Endodermal cell (in vitro differentiated cells): ENCODE results near the gene AP1B1. TPM values are rescaled to one million over a fixed set of nuclear protein-coding genes. Genes with fewer than 3 reads are reported as not detected.

Source experiments
- DNase-seq: peaks from one replicate; pipeline ENCODE4 v3.0.0-alpha.2; 2017
- H3K27ac ChIP-seq: 2 replicates; pipeline ENCODE4 v1.5.1; 2013; ENCODE audit warnings: mild to moderate bottlenecking, low read depth, low read length, moderate library complexity
- H3K27me3 ChIP-seq: 2 replicates; pipeline ENCODE4 v1.6.1; 2013; ENCODE audit warnings: mild to moderate bottlenecking, low read length, moderate library complexity; ENCODE audit not compliant: insufficient read depth, control insufficient read depth, poor library complexity, severe bottlenecking
- H3K36me3 ChIP-seq: 2 replicates; pipeline ENCODE4 v1.7.0; 2013; ENCODE audit warnings: mild to moderate bottlenecking, low read length, moderate library complexity; ENCODE audit not compliant: control insufficient read depth, insufficient read depth
- H3K4me1 ChIP-seq: one replicate; pipeline ENCODE4 v1.7.0; 2013; ENCODE audit warnings: low read length; ENCODE audit not compliant: control insufficient read depth, insufficient read depth
- H3K4me3 ChIP-seq: 2 replicates; pipeline ENCODE4 v1.5.1; 2013; ENCODE audit warnings: mild to moderate bottlenecking, low read length, moderate library complexity
- H3K9ac ChIP-seq: 2 replicates; pipeline ENCODE4 v1.6.1; 2013; ENCODE audit warnings: mild to moderate bottlenecking, low read length, moderate library complexity; ENCODE audit not compliant: poor library complexity, severe bottlenecking; ENCODE audit errors: extremely low read depth
- H3K9me3 ChIP-seq: 2 replicates; pipeline ENCODE4 v1.6.1; 2013; ENCODE audit warnings: mild to moderate bottlenecking, low read length, moderate library complexity; ENCODE audit not compliant: control insufficient read depth
- H3K27ac Mint-ChIP-seq: 2 replicates; pipeline ENCODE4 v1.8.0; 2020; ENCODE audit warnings: mixed read lengths
- H3K27me3 Mint-ChIP-seq: 2 replicates; pipeline ENCODE4 v1.8.0; 2021; ENCODE audit warnings: mild to moderate bottlenecking, mixed read lengths; ENCODE audit not compliant: insufficient read depth
- H3K36me3 Mint-ChIP-seq: 2 replicates; pipeline ENCODE4 v1.8.0; 2020; ENCODE audit warnings: low read depth, mixed read lengths
- H3K4me1 Mint-ChIP-seq: 2 replicates; pipeline ENCODE4 v1.8.0; 2020; ENCODE audit warnings: mixed read lengths
- H3K4me3 Mint-ChIP-seq: 2 replicates; pipeline ENCODE4 v1.8.0; 2020; ENCODE audit warnings: mild to moderate bottlenecking, moderate library complexity, mixed read lengths
- H3K9me3 Mint-ChIP-seq: 2 replicates; pipeline ENCODE4 v1.8.0; 2020; ENCODE audit warnings: mild to moderate bottlenecking, mixed read lengths
- WGBS, 2 experiments: methylation state at CpG; one replicate each; pipeline versions ENCODE4 v1.1.5 to v1.1.7; 2013; ENCODE audit warnings: missing lambda C conversion rate in 2 of 2, mixed read lengths in 1 of 2; ENCODE audit not compliant: insufficient coverage in 1 of 2, insufficient read length in 1 of 2; 5-methylcytosine and 5-hydroxymethylcytosine counted together
- total RNA-seq, 2 donors: library from RNA; stranded (reverse); fragmentation: NEBNext Ultra II Directional in 1 of 2; extraction: Animal tissue kit (Norgen Biotek cat#: 25700) in 1 of 2; gene quantifications; 2 replicates in 1 of 2; 3 replicates in 1 of 2; pipeline ENCODE4 v1.2.1, GENCODE V29; 2021
- TF ChIP-seq, protein P1 (sequence below): fragments of 200-600 bp; sonication (generic); conservative IDR thresholded peaks from 2 replicates; pipeline ENCODE4 v1.5.0; 2021; ENCODE audit warnings: antibody characterized with exemption, mild to moderate bottlenecking

The AP1B1 gene
- total RNA-seq, 2 donors from 2014 or later: 64.9 to 76.6 TPM

GRCh38 chr22:29307596-29308147, 80.7 kb downstream of the AP1B1 start:
- Mint-ChIP-seq H3K36me3 (peaks cover 2% of the 10 kb centered on the region), H3K9me3 (no peaks in the 10 kb centered on the region), H3K4me3 (peak overlapping the region; percentile 78), H3K27ac (peak overlapping the region; percentile 91), H3K4me1 (peaks cover 21% of the 10 kb centered on the region), H3K27me3 (peaks cover under 1% of the 10 kb centered on the region)
- H3K27me3 ChIP-seq: peaks cover under 1% of the 10 kb centered on the region
- H3K4me1 ChIP-seq: peaks cover 8% of the 10 kb centered on the region
- no peak overlapping the region for H3K27ac ChIP-seq
- TF ChIP-seq, protein P1, sequence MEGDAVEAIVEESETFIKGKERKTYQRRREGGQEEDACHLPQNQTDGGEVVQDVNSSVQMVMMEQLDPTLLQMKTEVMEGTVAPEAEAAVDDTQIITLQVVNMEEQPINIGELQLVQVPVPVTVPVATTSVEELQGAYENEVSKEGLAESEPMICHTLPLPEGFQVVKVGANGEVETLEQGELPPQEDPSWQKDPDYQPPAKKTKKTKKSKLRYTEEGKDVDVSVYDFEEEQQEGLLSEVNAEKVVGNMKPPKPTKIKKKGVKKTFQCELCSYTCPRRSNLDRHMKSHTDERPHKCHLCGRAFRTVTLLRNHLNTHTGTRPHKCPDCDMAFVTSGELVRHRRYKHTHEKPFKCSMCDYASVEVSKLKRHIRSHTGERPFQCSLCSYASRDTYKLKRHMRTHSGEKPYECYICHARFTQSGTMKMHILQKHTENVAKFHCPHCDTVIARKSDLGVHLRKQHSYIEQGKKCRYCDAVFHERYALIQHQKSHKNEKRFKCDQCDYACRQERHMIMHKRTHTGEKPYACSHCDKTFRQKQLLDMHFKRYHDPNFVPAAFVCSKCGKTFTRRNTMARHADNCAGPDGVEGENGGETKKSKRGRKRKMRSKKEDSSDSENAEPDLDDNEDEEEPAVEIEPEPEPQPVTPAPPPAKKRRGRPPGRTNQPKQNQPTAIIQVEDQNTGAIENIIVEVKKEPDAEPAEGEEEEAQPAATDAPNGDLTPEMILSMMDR: peak; percentile 49
- no peak for DNase-seq
- no peaks in the 10 kb centered on the region for H3K36me3 ChIP-seq
- H3K4me3 ChIP-seq: peak overlapping the region; percentile 85
- peak overlapping the region; percentile 78 for H3K9ac ChIP-seq
- 62 to 80% methylated on average over 10 to 20 of the region's 20 CpGs for WGBS, 2 experiments
- H3K9me3 ChIP-seq: no peaks in the 10 kb centered on the region

DNA sequence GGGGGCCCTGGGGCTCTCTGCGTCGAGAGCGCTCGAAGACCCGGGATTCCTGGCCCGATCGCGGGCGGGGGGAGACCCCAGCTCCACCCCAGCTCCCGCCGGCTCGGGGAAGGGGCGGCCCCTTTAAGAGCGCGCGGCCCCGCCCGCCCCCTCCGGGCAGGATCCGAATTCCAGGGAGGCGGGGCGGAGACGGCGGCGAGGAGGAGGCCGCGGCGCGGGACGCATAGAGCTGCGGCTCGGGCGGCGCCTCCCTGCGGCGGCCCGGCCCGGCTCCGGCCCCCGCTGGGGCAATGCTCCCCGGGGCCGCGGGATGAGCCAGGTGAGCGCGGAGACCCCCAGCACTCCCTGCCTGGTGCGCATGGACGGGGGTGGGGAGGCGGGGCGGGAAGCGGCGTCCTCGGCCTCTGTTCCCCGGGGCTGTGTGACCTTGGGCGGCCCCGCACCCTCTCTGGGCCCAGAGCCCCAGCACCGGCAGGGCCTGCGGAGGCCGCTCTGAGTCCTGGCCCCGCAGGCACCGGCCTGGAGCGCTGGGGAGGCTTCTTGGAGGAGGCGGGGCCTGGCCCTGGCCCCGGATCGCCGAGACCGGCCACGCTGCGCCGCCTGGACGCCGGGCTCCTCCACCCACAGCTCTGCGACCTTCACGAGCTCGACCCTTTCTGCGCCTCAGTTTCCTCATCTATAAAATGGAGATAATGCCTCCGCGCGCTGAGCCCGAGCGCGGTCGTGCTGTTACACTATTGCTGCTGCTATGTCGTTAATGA, 81.4 kb downstream of the AP1B1 start:
- no peaks in the 10 kb centered on the region for H3K27me3 ChIP-seq
- H3K9ac ChIP-seq: peak overlapping the region; percentile 78
- H3K4me3 ChIP-seq: peak overlapping the region; percentile 85
- Mint-ChIP-seq H3K4me1 (peaks cover 21% of the 10 kb centered on the region), H3K4me3 (peak overlapping the region; percentile 78), H3K9me3 (no peaks in the 10 kb centered on the region), H3K27ac (peak overlapping the region; percentile 91), H3K27me3 (no peaks in the 10 kb centered on the region), H3K36me3 (peaks cover under 1% of the 10 kb centered on the region)
- WGBS, 2 experiments: 5 to 10% methylated on average over 29 to 83 of the region's 83 CpGs
- TF ChIP-seq, protein P1: no peak
- DNase-seq: peak; percentile 91
- H3K36me3 ChIP-seq: no peaks in the 10 kb centered on the region
- H3K4me1 ChIP-seq: peaks cover 8% of the 10 kb centered on the region
- H3K9me3 ChIP-seq: no peaks in the 10 kb centered on the region
- peak overlapping the region; percentile 88 for H3K27ac ChIP-seq

- Mint-ChIP-seq H3K4me3 (peak within 1 kb of the TSS; percentile 78), H3K36me3 (no peaks in the 10 kb centered on the region), H3K27me3 (no peaks in the 10 kb centered on the region), H3K27ac (peak within 1 kb of the TSS; percentile 92), H3K4me1 (peaks cover 21% of the 10 kb centered on the region), H3K9me3 (no peaks in the 10 kb centered on the region)
- TF ChIP-seq, protein P1: peak; percentile 53
- Histone ChIP-seq H3K27ac (peak within 1 kb of the TSS; percentile 88), H3K36me3 (no peaks in the 10 kb centered on the region), H3K4me1 (peaks cover 8% of the 10 kb centered on the region), H3K9ac (peak within 1 kb of the TSS; percentile 78), H3K27me3 (no peaks in the 10 kb centered on the region), H3K4me3 (peak within 1 kb of the TSS; percentile 85), H3K9me3 (no peaks in the 10 kb centered on the region)
- peak; percentile 93 for DNase-seq
- 1 to 3% methylated on average over 20 to 40 of the region's 40 CpGs for WGBS, 2 experiments
These were observed 82.1 kb downstream of the AP1B1 start, which contains the start of gene GAS2L1 for GRCh38 chr22:29306175-29306834. Gene GAS2L1, plus strand, starts transcription at chr22:29306650. Its CDS starts 1,456 bp downstream, at chr22:29308106.
